HepG2 (cell line): ENCODE data around the gene JUND. TPM values are rescaled to one million over a fixed set of nuclear protein-coding genes. Genes with fewer than 3 reads are reported as not detected.

ENCODE experiments used
- ATF3 ChIP-seq: sonication (generic); formaldehyde crosslinking; IDR thresholded peaks from 2 replicates; pipeline ENCODE4 v1.4.0; 2020; ENCODE audit warnings: missing genetic modification reagents
- HCFC1 ChIP-seq: fragments of 150-350 bp; IDR thresholded peaks from 2 replicates; pipeline ENCODE4 v1.6.1; 2014; ENCODE audit warnings: low read depth, low read length
- HES4 ChIP-seq: sonication (generic); formaldehyde crosslinking; IDR thresholded peaks from 2 replicates; pipeline ENCODE4 v1.9.0; 2021; ENCODE audit warnings: mild to moderate bottlenecking, missing genetic modification reagents, borderline replicate concordance
- KLF11 ChIP-seq: IDR thresholded peaks from 2 replicates; pipeline ENCODE4 v1.6.1; 2016; ENCODE audit warnings: missing compliant biosample characterization
- POLR2G ChIP-seq: fragments of 200-400 bp; formaldehyde crosslinking; IDR thresholded peaks from 2 replicates; pipeline ENCODE4 v1.6.1; 2018; ENCODE audit warnings: mild to moderate bottlenecking, low read depth, low read length, moderate library complexity
- PRMT3 ChIP-seq: sonication (generic); formaldehyde crosslinking; IDR thresholded peaks from 2 replicates; pipeline ENCODE4 v1.8.1; 2022; ENCODE audit warnings: low read depth, mild to moderate bottlenecking, moderate library complexity, missing genetic modification reagents, borderline replicate concordance
- RFXAP ChIP-seq: sonication (generic); formaldehyde crosslinking; IDR thresholded peaks from 2 replicates; pipeline ENCODE4 v1.4.0; 2020; ENCODE audit warnings: missing genetic modification reagents, borderline replicate concordance
- TOE1 ChIP-seq: sonication (generic); formaldehyde crosslinking; IDR thresholded peaks from 2 replicates; pipeline ENCODE4 v1.4.0; 2020; ENCODE audit warnings: mild to moderate bottlenecking, missing genetic modification reagents
- ZBTB43 ChIP-seq: sonication (generic); formaldehyde crosslinking; conservative IDR thresholded peaks from 2 replicates; pipeline ENCODE4 v1.4.0; 2020; ENCODE audit warnings: missing genetic modification reagents
- ZFP62 ChIP-seq: sonication (generic); formaldehyde crosslinking; IDR thresholded peaks from 2 replicates; pipeline ENCODE4 v1.4.0; 2020; ENCODE audit warnings: missing genetic modification reagents
- ZKSCAN5 ChIP-seq: sonication (generic); formaldehyde crosslinking; IDR thresholded peaks from 2 replicates; pipeline ENCODE4 v1.5.1; 2020; ENCODE audit warnings: mild to moderate bottlenecking, missing genetic modification reagents
- ZNF101 ChIP-seq: sonication (generic); formaldehyde crosslinking; IDR thresholded peaks from 2 replicates; pipeline ENCODE4 v1.4.0; 2020; ENCODE audit warnings: mild to moderate bottlenecking, low read depth, missing genetic modification reagents, borderline replicate concordance
- ZNF230 ChIP-seq: sonication (generic); formaldehyde crosslinking; IDR thresholded peaks from 2 replicates; pipeline ENCODE4 v1.4.0; 2020; ENCODE audit warnings: mild to moderate bottlenecking, missing genetic modification reagents
- ZNF24 ChIP-seq: fragments of 450-650 bp; IDR thresholded peaks from 2 replicates; pipeline ENCODE4 v1.6.1; 2017; ENCODE audit warnings: antibody characterized with exemption, mild to moderate bottlenecking
- ZNF574 ChIP-seq: sonication (generic); formaldehyde crosslinking; IDR thresholded peaks from 2 replicates; pipeline ENCODE4 v1.4.0; 2020; ENCODE audit warnings: missing genetic modification reagents
- ZNF670 ChIP-seq: sonication (generic); formaldehyde crosslinking; IDR thresholded peaks from 2 replicates; pipeline ENCODE4 v1.8.0; 2022; ENCODE audit warnings: mild to moderate bottlenecking, missing genetic modification reagents, borderline replicate concordance
- polyA plus RNA-seq, 8 experiments: library from polyadenylated mRNA; depleted of rRNA in 3 of 8; stranded (reverse) in 7 of 8; unstranded in 1 of 8; fragments of >200 nt; fragmentation: Illumina TruSeq in 4 of 8; extraction: Trizol in 4 of 8; gene quantifications; 2 replicates each; pipeline versions ENCODE4 v1.2.1 to v1.2.3, GENCODE V29; 2011 to 2016; ENCODE audit warnings: low read depth in 4 of 8, missing spikeins in 1 of 8, mixed read lengths in 1 of 8; ENCODE audit not compliant: insufficient read depth in 1 of 8
- total RNA-seq, 5 experiments: library from RNA; depleted of rRNA; stranded (reverse); fragments of >200 nt; fragmentation: Illumina TruSeq; extraction: Trizol; gene quantifications; 2 replicates each; pipeline ENCODE4 v1.2.3, GENCODE V29; 2016; ENCODE audit warnings: low read depth in 1 of 5
- TF ChIP-seq, protein P1 (sequence below): IDR thresholded peaks from 2 replicates; pipeline ENCODE4 v1.6.1; 2016; ENCODE audit warnings: missing biosample characterization, missing genetic modification reagents, low read depth
- TF ChIP-seq, protein P2 (sequence below): sonication (generic); formaldehyde crosslinking; IDR thresholded peaks from 2 replicates; pipeline ENCODE4 v1.9.0; 2021; ENCODE audit warnings: missing genetic modification reagents, borderline replicate concordance

The JUND gene
- total and polyA plus RNA-seq, 2 of the 13 experiments (the other 11 are each of a cell fraction or from before 2014, with no cell fraction given), result 41.2 to 59.8 TPM

DNA sequence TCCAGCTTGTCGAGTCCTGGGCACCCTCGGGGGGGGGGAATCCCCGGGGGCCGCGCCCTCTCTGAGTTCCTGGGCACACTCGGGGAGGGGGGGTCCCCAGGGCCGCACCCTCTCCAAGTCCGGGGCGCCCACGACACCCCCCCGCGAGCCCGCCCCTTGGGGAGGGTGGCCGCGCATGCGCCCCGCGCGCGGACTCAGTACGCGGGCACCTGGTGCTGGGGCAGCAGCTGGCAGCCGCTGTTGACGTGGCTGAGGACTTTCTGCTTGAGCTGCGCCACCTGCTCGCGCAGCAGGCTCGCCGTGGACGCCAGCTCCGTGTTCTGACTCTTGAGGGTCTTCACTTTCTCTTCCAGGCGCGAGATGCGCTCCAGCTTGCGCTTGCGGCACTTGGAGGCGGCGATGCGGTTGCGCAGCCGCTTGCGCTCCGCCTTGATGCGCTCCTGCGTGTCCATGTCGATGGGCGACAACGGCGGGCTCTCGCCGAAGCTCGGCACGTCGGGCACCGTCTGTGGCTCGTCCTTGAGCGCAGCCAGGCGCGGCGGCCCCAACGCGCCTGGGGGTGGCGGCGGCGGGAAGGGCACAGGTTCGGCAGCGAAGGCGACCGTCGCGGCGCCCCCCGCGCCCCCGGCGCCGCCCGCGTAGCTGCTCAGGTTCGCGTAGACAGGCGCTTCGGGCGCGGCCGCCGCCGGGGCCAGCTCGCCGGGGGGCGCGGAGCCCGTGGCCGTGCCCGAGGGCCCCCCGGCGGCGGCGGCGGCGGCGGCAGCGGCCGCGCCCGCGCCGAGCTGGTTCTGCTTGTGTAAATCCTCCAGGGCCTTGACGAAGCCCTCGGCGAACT is 958 bp downstream of the JUND start (continued):
- TF ChIP-seq POLR2G, result peak; percentile 63
- no peak for TF ChIP-seq ZNF670
- TF ChIP-seq PRMT3 (CRISPR knock-in tag), result no peak
- no peak for TF ChIP-seq ZBTB43 (CRISPR knock-in tag)
- peak; percentile 45; the same call in 1 of the 2 replicates for TF ChIP-seq ZNF574 (CRISPR knock-in tag)
- peak; percentile 54; the same call in 1 of the 2 replicates for TF ChIP-seq KLF11 (CRISPR knock-in tag)
- TF ChIP-seq TOE1 (CRISPR knock-in tag), result no peak
- no peak for TF ChIP-seq ZNF24
- TF ChIP-seq, protein P1, sequence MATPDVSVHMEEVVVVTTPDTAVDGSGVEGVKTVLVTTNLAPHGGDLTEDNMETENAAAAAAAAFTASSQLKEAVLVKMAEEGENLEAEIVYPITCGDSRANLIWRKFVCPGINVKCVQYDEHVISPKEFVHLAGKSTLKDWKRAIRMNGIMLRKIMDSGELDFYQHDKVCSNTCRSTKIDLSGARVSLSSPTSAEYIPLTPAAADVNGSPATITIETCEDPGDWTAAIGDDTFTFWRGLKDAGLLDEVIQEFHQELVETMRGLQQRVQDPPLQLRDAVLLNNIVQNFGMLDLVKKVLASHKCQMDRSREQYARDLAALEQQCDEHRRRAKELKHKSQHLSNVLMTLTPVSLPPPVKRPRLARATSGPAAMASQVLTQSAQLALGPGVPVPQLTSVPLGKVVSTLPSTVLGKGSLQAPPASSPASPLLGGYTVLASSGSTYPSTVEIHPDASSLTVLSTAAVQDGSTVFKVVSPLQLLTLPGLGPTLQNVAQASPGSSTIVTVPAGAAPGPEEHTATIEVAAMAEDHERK (CRISPR knock-in tag), result no peak
- no peak for TF ChIP-seq RFXAP (CRISPR knock-in tag)
- TF ChIP-seq ZNF101 (CRISPR knock-in tag), result no peak
- no peak for TF ChIP-seq HCFC1
- peak; percentile 28; the same call in 1 of the 2 replicates for TF ChIP-seq ATF3 (CRISPR knock-in tag)
- TF ChIP-seq, protein P2, sequence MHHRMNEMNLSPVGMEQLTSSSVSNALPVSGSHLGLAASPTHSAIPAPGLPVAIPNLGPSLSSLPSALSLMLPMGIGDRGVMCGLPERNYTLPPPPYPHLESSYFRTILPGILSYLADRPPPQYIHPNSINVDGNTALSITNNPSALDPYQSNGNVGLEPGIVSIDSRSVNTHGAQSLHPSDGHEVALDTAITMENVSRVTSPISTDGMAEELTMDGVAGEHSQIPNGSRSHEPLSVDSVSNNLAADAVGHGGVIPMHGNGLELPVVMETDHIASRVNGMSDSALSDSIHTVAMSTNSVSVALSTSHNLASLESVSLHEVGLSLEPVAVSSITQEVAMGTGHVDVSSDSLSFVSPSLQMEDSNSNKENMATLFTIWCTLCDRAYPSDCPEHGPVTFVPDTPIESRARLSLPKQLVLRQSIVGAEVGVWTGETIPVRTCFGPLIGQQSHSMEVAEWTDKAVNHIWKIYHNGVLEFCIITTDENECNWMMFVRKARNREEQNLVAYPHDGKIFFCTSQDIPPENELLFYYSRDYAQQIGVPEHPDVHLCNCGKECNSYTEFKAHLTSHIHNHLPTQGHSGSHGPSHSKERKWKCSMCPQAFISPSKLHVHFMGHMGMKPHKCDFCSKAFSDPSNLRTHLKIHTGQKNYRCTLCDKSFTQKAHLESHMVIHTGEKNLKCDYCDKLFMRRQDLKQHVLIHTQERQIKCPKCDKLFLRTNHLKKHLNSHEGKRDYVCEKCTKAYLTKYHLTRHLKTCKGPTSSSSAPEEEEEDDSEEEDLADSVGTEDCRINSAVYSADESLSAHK (CRISPR knock-in tag), result no peak
- TF ChIP-seq ZKSCAN5 (CRISPR knock-in tag), result no peak
- TF ChIP-seq ZFP62, result no peak
- peak; percentile 63; the same call in 1 of the 2 replicates for TF ChIP-seq ZNF230 (CRISPR knock-in tag)
- no peak for TF ChIP-seq HES4 (CRISPR knock-in tag)
